Activated CD4-positive, CD25-positive, alpha-beta regulatory T cell treated with anti-CD3 and anti-CD28 coated beads, Interleukin-2, amount 50 U/mL, for 16 hours (primary cell): ENCODE measurements around the gene MAP3K8.

Experiments used
- DNase-seq: peaks from one replicate; pipeline ENCODE4 v3.0.0-alpha.2; 2020; ENCODE audit warnings: low read depth, low spot score

The MAP3K8 gene

GRCh38 chr10:30490289-30491000, 56.5 kb downstream of the MAP3K8 start:
- DNase-seq = no peak

GRCh38 chr10:30491204-30491915, 57.4 kb downstream of the MAP3K8 start:
- no peak for DNase-seq

GRCh38 chr10:30491916-30492515, 58.0 kb downstream of the MAP3K8 start:
- DNase-seq = no peak

- no peak for DNase-seq
Measured at GRCh38 chr10:30493609-30494530, 59.9 kb downstream of the MAP3K8 start.

GRCh38 chr10:30494558-30494957, 60.6 kb downstream of the MAP3K8 start:
- no peak for DNase-seq

- DNase-seq = no peak
Measured at GRCh38 chr10:30495687-30496086, 61.7 kb downstream of the MAP3K8 start.

- DNase-seq = no peak
Measured at GRCh38 chr10:30499816-30500215, 65.8 kb downstream of the MAP3K8 start.

- DNase-seq = no peak
Measured at GRCh38 chr10:30500534-30500933, 66.5 kb downstream of the MAP3K8 start.

GRCh38 chr10:30500963-30501504, 67.0 kb downstream of the MAP3K8 start:
- no peak for DNase-seq

GRCh38 chr10:30502266-30503060, 68.5 kb downstream of the MAP3K8 start:
- no peak for DNase-seq

GRCh38 chr10:30503700-30504266, 69.8 kb downstream of the MAP3K8 start:
- DNase-seq = no peak

GRCh38 chr10:30505543-30506298, 71.7 kb downstream of the MAP3K8 start:
- no peak for DNase-seq

GRCh38 chr10:30509508-30509907, 75.5 kb downstream of the MAP3K8 start:
- DNase-seq = no peak

GRCh38 chr10:30510184-30510931, 76.4 kb downstream of the MAP3K8 start:
- no peak for DNase-seq

GRCh38 chr10:30510932-30511700, 77.1 kb downstream of the MAP3K8 start:
- no peak for DNase-seq
